ENCODE data around the gene RWDD2A. TPM values are rescaled to one million over a fixed set of nuclear protein-coding genes. Genes with fewer than 3 reads are reported as not detected.

The RWDD2A gene
- total RNA-seq, 4 donors from 2014 or later = 2.1 to 6.4 (median 4.2) TPM

- Histone ChIP-seq H3K9me3 (no peaks in the 10 kb centered on the region), H3K36me3 (no peaks in the 10 kb centered on the region), H3K27me3 (no peaks in the 10 kb centered on the region), H3K4me3 (no peak overlapping the region), H3K27ac (no peak overlapping the region), H3K4me1 (no peaks in the 10 kb centered on the region)
- DNase-seq = peak; percentile 53 to 59
- TF ChIP-seq CTCF (IDR thresholded peaks at IDR 0.05) (peak; percentile 51 to 76 (median 69)), POLR2A (IDR thresholded peaks at IDR 0.05) (no peak)
- intact Hi-C loops (cut with DNase I; ENCODE audit: low total_unique reads) = no loop called here
Observed at GRCh38 chr6:83215131-83216047, 22.2 kb downstream of the RWDD2A start.

GRCh38 chr6:83216806-83217205 lies 23.6 kb downstream of the RWDD2A start:
- no peak overlapping the region for H3K4me3 ChIP-seq
- H3K27ac ChIP-seq = no peak overlapping the region
- no peaks in the 10 kb centered on the region for H3K9me3 ChIP-seq
- H3K27me3 ChIP-seq = no peaks in the 10 kb centered on the region
- intact Hi-C loops (cut with DNase I; ENCODE audit: low total_unique reads) = no loop called here
- no peak for TF ChIP-seq POLR2A (IDR thresholded peaks at IDR 0.05)
- TF ChIP-seq CTCF (IDR thresholded peaks at IDR 0.05) = no peak
- DNase-seq = no peak
- H3K36me3 ChIP-seq = no peaks in the 10 kb centered on the region
- no peaks in the 10 kb centered on the region for H3K4me1 ChIP-seq

GRCh38 chr6:83218646-83219045 lies 25.5 kb downstream of the RWDD2A start:
- Histone ChIP-seq H3K4me1 (no peaks in the 10 kb centered on the region), H3K27ac (no peak overlapping the region), H3K27me3 (no peaks in the 10 kb centered on the region), H3K4me3 (no peak overlapping the region), H3K36me3 (no peaks in the 10 kb centered on the region), H3K9me3 (no peaks in the 10 kb centered on the region)
- no peak for DNase-seq
- intact Hi-C loops (cut with DNase I; ENCODE audit: low total_unique reads) = no loop called here
- TF ChIP-seq POLR2A (IDR thresholded peaks at IDR 0.05) (no peak), CTCF (IDR thresholded peaks at IDR 0.05) (no peak)

- Histone ChIP-seq H3K27ac (no peak overlapping the region), H3K4me1 (no peaks in the 10 kb centered on the region), H3K27me3 (no peaks in the 10 kb centered on the region), H3K4me3 (no peak overlapping the region), H3K9me3 (no peaks in the 10 kb centered on the region), H3K36me3 (no peaks in the 10 kb centered on the region)
- no peak for DNase-seq
- intact Hi-C loops (cut with DNase I; ENCODE audit: low total_unique reads) = loop anchor here (10.0 kb wide), 1 partner anchor 295 kb away; the partner anchor contains the start of gene PRSS35
- no peak for TF ChIP-seq CTCF (IDR thresholded peaks at IDR 0.05)
Observed at GRCh38 chr6:83220121-83220520, 27.0 kb downstream of the RWDD2A start.

GRCh38 chr6:83221276-83221675 lies 28.1 kb downstream of the RWDD2A start:
- Histone ChIP-seq H3K4me1 (no peaks in the 10 kb centered on the region), H3K27ac (no peak overlapping the region), H3K27me3 (no peaks in the 10 kb centered on the region), H3K4me3 (no peak overlapping the region), H3K9me3 (no peaks in the 10 kb centered on the region), H3K36me3 (no peaks in the 10 kb centered on the region)
- DNase-seq = no peak
- TF ChIP-seq CTCF (IDR thresholded peaks at IDR 0.05) = no peak
- no peak for TF ChIP-seq POLR2A (IDR thresholded peaks at IDR 0.05)
- intact Hi-C loops (cut with DNase I; ENCODE audit: low total_unique reads) = loop anchor here (10.0 kb wide), 1 partner anchor 294 kb away; the partner anchor contains the start of gene PRSS35
